Vagina (tissue), 2 donors: ENCODE measurements around the gene TAF7. TPM values are rescaled to one million over a fixed set of nuclear protein-coding genes. Genes with fewer than 3 reads are reported as not detected.

Source experiments
- DNase-seq, 2 donors: peaks; one replicate each; pipeline ENCODE4 v3.0.0-alpha.2; 2017; ENCODE audit errors: extremely low spot score in 2 of 2
- H3K27ac ChIP-seq: fragments of 200-600 bp; sonication (generic); one replicate; pipeline ENCODE4 v1.5.1; 2019
- H3K27me3 ChIP-seq: fragments of 200-600 bp; sonication (generic); one replicate; pipeline ENCODE4 v1.5.1; 2019
- H3K36me3 ChIP-seq, 2 donors: fragments of 200-600 bp; sonication (generic); one replicate each; pipeline ENCODE4 v1.5.1; 2017 to 2019
- H3K4me1 ChIP-seq: fragments of 200-600 bp; sonication (generic); one replicate; pipeline ENCODE4 v1.5.1; 2019
- H3K4me3 ChIP-seq, 2 donors: fragments of 200-600 bp; sonication (generic); 1 replicate in 1 of 2; 2 replicates in 1 of 2; pipeline ENCODE4 v1.5.1; 2016 to 2019
- H3K9me3 ChIP-seq: fragments of 200-600 bp; sonication (generic); one replicate; pipeline ENCODE4 v1.5.1; 2019
- CTCF ChIP-seq, 3 experiments: fragments of 450-650 bp in 2 of 3; fragments of 200-600 bp in 1 of 3; sonication (generic) in 1 of 3; IDR thresholded peaks; one replicate each; pipeline ENCODE4 v1.5.1; 2017 to 2019; ENCODE audit warnings: antibody characterized with exemption in 3 of 3, mild to moderate bottlenecking in 2 of 3, moderate library complexity in 2 of 3
- POLR2A ChIP-seq, 2 donors: fragments of 450-650 bp; IDR thresholded peaks; one replicate each; pipeline ENCODE4 v1.6.1; 2017; ENCODE audit warnings: antibody characterized with exemption in 2 of 2, mild to moderate bottlenecking in 2 of 2, moderate library complexity in 2 of 2
- POLR2AphosphoS5 ChIP-seq, 2 donors: sonication (generic); formaldehyde crosslinking; IDR thresholded peaks; one replicate each; pipeline ENCODE4 v1.9.0; 2017; ENCODE audit warnings: antibody characterized with exemption in 2 of 2, mild to moderate bottlenecking in 2 of 2, low read depth in 1 of 2; ENCODE audit not compliant: insufficient read depth in 1 of 2
- intact Hi-C: fragments of 100-400 bp; cut with DNase I; formaldehyde crosslinking; loops from one replicate; pipeline ENCODE4 v1.15.1; 2023
- total RNA-seq: library from RNA; depleted of rRNA; stranded (reverse); fragments of >200 nt; gene quantifications from one replicate; pipeline ENCODE4 v1.2.3, GENCODE V29; 2016

The TAF7 gene, protein sequence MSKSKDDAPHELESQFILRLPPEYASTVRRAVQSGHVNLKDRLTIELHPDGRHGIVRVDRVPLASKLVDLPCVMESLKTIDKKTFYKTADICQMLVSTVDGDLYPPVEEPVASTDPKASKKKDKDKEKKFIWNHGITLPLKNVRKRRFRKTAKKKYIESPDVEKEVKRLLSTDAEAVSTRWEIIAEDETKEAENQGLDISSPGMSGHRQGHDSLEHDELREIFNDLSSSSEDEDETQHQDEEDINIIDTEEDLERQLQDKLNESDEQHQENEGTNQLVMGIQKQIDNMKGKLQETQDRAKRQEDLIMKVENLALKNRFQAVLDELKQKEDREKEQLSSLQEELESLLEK
- 53.8 TPM for total RNA-seq

DNA sequence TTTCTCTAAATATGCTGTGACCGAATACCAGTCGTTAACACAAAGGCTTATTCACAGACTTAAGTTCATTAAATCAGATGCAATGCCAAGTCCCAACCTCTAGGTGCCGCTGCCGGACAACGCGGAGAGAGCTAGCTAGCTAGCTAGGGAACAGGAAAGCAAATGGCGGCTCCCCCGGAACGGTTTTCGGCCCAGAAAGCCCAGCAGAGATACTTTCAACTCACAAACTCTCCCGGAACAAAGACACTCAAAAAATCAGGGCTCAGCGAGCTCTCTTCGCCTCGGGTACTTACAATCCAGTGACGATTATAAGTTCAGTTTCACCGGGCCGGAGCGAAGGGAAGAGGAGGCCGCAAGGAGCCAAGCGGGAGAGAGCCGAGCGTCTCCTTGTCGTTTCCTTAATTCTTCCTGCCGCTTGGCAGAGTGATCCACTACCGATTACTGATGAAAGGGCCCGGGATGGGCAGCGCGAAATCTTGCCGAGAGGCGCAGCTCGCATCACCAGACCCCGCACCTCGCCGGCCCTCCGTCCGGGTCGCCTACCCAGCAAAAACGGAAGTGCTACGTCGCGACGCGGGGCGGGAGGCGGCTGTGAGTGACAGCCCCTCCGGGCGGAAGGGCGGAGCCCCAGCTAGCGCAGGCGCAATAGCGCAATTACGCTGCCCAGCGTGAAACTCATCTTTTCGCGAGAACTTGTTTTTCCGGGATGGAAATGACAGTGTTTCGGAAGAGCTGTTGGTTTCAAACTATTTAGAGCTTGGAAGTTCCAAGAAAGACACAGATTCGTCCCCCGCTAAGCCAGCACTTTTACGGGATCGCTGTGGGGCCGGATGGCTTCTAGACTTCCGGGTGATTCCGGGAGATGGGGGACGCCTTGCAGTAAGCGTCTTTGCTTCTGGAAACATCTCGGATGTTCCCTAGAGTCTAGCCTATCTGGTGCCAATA, at the start of gene TAF7:
TAF7 (minus strand) TSS at position 560 of the 945 bp plus-strand sequence. CDS start 740 bp downstream, outside the sequence.
- Histone ChIP-seq H3K27me3 (no peaks in the 10 kb centered on the region), H3K9me3 (peaks cover 46% of the 10 kb centered on the region), H3K27ac (peak within 1 kb of the TSS; percentile 93), H3K36me3 (peaks cover 0 to 40% of the 10 kb centered on the region in 2 donors), H3K4me1 (peaks cover 6% of the 10 kb centered on the region), H3K4me3 (peak within 1 kb of the TSS; percentile 74 to 95)
- TF ChIP-seq CTCF (IDR thresholded peaks at IDR 0.05), result peak; percentile 28 to 61 (median 35)
- peak in 1 of 2 donors; percentile 91 for TF ChIP-seq POLR2A (IDR thresholded peaks at IDR 0.05)
- TF ChIP-seq POLR2AphosphoS5 (IDR thresholded peaks at IDR 0.05; ENCODE audit: insufficient read depth in 1 of 2, low read depth in 1 of 2), result peak; percentile 91 to 99
- intact Hi-C loops, result loop anchor here (5.0 kb wide), 1 partner anchor 242 kb away; no protein-coding TSS in a partner anchor
- no peak for DNase-seq

GRCh38 chr5:141366016-141366896, 45.7 kb upstream of the TAF7 start:
- H3K27me3 ChIP-seq, result no peaks in the 10 kb centered on the region
- no peak overlapping the region for H3K27ac ChIP-seq
- no peak overlapping the region for H3K4me3 ChIP-seq
- H3K36me3 ChIP-seq, result peaks cover 0 to 8% of the 10 kb centered on the region in 2 donors
- intact Hi-C loops, result no loop called here
- DNase-seq, result no peak
- H3K9me3 ChIP-seq, result peaks cover 74% of the 10 kb centered on the region
- no peak for TF ChIP-seq POLR2A (IDR thresholded peaks at IDR 0.05)
- no peak for TF ChIP-seq CTCF (IDR thresholded peaks at IDR 0.05)
- no peak for TF ChIP-seq POLR2AphosphoS5 (IDR thresholded peaks at IDR 0.05; ENCODE audit: insufficient read depth in 1 of 2, low read depth in 1 of 2)
- no peaks in the 10 kb centered on the region for H3K4me1 ChIP-seq

- H3K36me3 ChIP-seq, result no peaks in the 10 kb centered on the region
- TF ChIP-seq CTCF (IDR thresholded peaks at IDR 0.05), result no peak
- no peak for TF ChIP-seq POLR2A (IDR thresholded peaks at IDR 0.05)
- TF ChIP-seq POLR2AphosphoS5 (IDR thresholded peaks at IDR 0.05; ENCODE audit: insufficient read depth in 1 of 2, low read depth in 1 of 2), result no peak
- no peaks in the 10 kb centered on the region for H3K4me1 ChIP-seq
- H3K9me3 ChIP-seq, result peaks cover 68% of the 10 kb centered on the region
- H3K27ac ChIP-seq, result no peak within 1 kb of the TSS
- no peak for DNase-seq
- intact Hi-C loops, result no loop called here
- H3K4me3 ChIP-seq, result peak within 1 kb of the TSS in 1 of 2 donors; percentile 1
- no peaks in the 10 kb centered on the region for H3K27me3 ChIP-seq
Measured at GRCh38 chr5:141363952-141364660, 43.5 kb upstream of the TAF7 start, which contains the start of gene PCDHGA5. TSS of gene PCDHGA5 (plus strand) at chr5:141364162. CDS start at chr5:141364331, 169 bp downstream.

- no peak for TF ChIP-seq POLR2AphosphoS5 (IDR thresholded peaks at IDR 0.05; ENCODE audit: insufficient read depth in 1 of 2, low read depth in 1 of 2)
- TF ChIP-seq CTCF (IDR thresholded peaks at IDR 0.05), result no peak
- TF ChIP-seq POLR2A (IDR thresholded peaks at IDR 0.05), result no peak
- intact Hi-C loops, result no loop called here
- no peaks in the 10 kb centered on the region for H3K27me3 ChIP-seq
Measured at GRCh38 chr5:141362719-141363118, 42.1 kb upstream of the TAF7 start.

More at GRCh38 chr5:141362719-141363118, 42.1 kb upstream of the TAF7 start:
- Histone ChIP-seq H3K4me3 (no peak overlapping the region), H3K4me1 (no peaks in the 10 kb centered on the region), H3K9me3 (peaks cover 68% of the 10 kb centered on the region), H3K36me3 (no peaks in the 10 kb centered on the region), H3K27ac (no peak overlapping the region)
- DNase-seq, result no peak
